HG03064 (cell line): ENCODE measurements around the gene DCN.

Source experiments
- ATAC-seq: cut with Tn5 transposase; IDR thresholded peaks from one replicate; pipeline ENCODE4 v1.9.1; 2021; ENCODE audit warnings: low read depth; ENCODE audit not compliant: unreplicated experiment

The DCN gene

DNA sequence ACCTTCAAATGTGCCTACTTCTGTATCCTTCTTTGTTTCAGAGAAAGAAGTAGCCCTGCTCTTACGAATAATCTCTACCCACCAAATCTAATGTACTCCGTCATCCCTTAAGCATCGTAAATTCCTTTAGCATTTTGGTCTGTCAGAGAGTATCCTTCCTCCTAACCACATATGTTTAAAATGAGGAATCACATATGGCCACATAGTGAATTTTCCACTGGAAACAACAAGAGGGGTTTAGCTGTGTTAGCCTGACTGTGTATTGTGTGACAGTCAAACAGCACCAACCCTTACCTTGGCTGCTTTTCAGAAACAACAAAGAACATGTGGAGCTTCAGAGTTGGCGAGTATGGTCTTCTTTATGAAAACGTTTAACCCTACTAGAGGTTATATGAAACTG is 76.8 kb downstream of the DCN start:
- ATAC-seq = no peak

DNA sequence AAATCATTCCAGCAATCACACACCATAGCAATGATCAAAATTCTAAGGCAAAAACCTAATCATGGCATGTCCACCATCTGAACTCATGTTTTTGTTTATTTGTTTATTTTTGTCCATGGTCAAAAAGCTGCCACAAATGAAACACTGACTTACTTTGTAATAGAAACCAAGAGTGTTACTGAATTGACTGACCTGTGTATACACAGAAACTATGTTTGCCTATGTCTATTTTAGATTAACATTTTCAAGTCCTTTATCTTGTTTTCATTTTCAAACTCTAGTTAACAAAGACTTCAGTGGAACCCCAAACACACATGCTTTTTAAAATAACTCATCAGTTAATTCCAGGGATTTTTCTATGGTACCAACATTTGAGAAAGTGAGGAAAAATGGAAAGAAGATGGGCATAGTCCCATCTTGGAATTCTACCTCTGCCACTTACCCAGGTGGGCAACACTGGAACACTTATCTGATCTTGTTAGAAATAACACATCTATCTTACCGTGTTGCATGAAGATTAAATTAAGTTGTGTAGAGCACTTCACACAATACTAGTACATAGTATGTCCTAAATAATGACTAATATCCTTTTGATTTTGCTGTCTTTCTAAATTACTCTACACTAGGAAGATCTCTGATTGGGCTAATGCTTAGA is 77.7 kb downstream of the DCN start:
- ATAC-seq = no peak

DNA sequence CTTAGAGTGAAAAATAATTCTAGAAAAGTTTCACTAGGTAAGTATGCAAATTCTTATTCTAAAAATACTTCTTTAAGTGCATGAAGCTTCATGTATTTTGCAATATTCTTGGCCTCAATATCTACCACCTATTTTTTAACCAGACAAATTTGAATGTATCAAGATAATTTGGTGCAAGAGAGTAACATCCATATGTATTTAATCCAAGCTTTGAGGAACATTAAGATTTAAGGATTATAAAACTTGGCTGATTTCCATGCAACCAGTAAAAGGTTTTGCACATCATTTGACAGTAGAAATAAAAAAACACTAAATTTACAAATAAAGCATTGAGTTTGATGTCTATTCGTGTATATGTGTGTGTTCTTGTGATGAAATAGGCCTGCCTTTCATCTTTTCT is 79.0 kb downstream of the DCN start:
- no peak for ATAC-seq

DNA sequence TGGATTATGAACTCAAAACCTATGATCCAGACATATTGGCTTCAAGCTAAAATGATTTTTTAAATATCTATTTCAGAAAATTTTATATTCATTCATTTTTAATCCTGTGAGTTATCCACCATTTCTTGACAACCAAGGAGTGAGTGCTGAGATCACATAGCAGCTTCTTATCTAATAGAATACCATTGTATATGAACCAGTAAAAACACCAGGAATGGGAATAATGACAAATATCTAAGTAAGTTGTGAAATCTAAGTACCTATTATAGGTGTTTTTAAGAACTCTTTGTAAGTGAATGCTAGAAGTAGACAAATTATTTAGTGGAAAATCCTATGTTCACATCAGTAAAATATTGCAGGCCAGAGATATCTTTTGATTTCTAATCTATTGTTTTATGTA is 79.5 kb downstream of the DCN start:
- ATAC-seq = no peak

DNA sequence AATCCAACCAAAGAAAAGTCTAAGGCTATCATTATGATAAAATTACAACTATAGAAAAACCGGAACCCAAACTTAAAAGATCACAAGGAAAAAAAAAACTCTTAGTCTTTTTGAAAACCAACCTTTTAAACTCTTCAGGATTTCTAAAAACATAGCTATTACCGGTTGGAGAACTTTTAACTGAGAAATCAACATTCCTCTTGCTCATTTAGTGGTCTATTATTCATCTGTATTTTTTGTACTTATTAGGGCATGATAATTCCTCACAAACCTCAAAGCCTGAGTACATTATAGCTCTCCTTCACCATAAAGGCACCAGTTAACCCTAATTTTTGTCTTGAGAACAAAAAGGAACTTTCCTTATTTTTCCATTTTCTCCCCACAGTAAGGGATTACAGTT is 81.7 kb downstream of the DCN start:
- ATAC-seq = no peak

DNA sequence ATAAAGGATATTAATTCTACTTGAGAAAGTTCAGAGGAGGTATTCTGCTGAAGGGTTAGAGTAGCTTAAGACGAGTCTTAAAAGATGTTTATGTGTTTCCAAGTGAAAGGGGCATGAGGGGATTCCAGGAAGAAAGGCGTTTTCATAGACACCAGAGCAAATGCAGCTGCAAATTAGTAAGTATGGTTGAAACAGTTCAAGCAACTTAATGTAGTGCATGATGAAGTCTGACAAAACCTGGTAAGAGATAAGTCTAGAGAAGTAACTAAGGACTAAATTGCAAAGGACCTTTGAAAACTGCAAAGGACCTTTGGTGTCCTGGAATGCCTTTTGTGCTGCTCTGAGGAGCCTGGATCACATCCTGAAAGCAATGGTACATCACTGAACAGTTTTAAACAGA is 82.8 kb downstream of the DCN start:
- ATAC-seq = no peak

DNA sequence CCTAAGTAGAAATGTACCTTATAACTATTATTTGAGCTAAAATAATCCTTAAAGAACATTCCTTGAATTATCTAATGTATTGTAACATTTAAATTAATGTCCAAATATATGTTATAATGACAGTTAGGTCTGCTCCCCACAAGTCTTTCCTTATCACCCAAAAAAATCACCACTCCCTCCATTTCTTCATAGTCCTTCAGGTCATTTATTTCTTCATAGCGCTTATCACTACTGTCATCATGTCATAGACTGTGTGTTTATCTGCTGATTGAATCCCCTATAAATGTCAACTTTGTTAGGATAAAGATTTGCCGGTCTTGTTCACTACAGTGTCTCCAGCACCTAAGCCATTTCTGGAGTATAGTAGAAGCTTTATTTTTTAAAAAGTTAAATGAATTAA is 83.3 kb downstream of the DCN start:
- no peak for ATAC-seq

DNA sequence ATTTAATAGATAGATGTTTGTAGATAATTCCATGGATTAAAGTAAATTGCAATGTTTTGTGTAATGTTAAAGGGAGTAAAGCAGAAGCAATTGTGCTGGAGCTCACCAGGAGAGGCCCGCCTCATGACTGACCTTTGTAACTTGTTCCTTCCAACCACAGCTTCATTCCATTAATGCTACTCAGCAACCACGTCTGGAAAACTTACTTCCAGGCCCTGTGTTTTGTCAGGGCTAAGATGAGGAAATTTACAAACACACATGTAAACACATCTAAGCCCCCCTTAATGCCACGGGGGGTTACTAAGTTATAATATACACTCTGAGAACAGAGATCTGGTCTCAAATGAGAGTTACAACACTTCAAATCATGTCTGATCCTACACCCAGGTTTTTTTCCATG is 83.7 kb downstream of the DCN start:
- no peak for ATAC-seq

DNA sequence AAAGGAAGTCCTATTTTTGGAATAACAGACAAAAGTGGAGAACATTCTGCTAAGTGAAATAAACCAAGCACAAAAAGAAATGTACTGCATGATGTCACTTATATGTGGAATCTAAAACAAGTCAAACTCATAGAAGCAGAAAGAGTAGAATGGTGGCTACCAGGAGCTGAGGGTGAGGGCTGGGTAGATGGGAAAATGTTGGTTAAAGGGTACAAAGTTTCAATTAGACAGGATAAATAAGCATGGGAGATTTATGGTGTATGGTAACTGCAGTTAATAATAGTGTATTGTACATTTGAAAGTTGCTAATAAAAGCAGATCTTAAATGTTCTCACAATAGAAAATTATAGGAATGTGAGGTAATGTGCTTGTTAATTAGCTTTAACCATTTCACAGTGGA is 84.2 kb downstream of the DCN start:
- no peak for ATAC-seq

DNA sequence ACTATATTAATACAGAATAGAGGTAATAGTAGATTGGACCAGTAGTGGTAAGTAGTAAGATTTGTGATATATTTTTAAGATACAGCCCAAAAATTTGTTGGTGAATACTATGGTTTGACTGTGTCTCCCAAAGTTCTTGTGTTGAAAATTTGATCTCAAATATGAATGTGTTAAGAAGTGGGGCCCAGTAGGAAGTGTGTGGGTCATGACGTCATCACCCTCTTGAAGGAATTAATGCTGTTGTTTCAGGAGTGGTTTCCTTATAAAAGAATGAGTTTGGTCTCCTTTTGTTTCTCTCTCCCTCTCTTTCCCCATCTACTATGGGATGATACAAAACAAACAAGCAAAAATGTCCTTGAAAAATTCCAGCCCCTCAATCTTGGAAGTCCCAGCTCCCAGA is 87.7 kb downstream of the DCN start:
- no peak for ATAC-seq

DNA sequence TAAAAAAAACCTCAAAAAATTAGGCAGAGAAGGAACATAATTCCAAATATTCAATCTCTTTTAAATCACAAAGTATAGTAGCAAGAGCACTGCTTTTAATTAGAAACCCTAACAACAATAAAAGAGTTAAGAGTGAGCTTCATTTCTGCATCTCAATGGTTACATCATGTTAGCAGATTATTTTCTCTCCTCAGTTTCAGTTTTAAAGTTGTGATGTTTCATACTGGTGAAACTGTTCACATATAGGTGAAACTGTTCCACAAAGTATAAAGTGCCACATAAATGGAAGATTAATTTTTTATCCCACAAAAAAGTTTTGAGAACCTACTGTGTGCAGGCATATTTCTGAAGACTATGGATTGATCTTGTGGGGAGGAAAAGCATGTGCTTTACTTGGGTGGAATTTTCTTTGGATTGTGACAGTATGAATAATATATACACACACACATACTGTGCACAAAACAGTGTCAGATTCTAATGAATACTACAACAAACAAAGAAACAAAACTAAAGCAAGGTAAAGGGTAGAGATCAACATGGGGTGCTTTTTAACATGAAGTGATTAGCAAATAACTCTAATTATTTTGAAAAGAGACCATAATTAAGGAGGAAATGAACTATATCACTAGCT is 88.5 kb downstream of the DCN start:
- no peak for ATAC-seq

DNA sequence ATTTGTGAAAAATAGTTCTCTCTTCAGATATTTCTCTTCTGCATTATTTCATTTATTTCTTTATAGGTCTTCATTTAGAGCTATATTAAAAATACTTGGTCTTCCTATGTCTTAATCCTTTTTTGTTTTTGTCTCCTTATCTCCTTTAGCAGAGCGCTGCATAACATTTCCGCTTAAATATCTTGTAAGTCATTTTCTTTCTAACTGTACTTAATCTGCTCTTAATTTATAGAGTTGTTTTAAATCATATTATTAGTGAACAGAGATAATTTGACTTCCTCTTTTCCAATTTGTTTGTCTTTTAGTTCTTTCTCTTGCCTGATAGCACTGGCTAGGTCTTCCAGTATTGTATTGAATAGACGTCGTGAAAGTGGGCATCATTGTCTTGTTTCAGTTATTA is 89.3 kb downstream of the DCN start:
- no peak for ATAC-seq

DNA sequence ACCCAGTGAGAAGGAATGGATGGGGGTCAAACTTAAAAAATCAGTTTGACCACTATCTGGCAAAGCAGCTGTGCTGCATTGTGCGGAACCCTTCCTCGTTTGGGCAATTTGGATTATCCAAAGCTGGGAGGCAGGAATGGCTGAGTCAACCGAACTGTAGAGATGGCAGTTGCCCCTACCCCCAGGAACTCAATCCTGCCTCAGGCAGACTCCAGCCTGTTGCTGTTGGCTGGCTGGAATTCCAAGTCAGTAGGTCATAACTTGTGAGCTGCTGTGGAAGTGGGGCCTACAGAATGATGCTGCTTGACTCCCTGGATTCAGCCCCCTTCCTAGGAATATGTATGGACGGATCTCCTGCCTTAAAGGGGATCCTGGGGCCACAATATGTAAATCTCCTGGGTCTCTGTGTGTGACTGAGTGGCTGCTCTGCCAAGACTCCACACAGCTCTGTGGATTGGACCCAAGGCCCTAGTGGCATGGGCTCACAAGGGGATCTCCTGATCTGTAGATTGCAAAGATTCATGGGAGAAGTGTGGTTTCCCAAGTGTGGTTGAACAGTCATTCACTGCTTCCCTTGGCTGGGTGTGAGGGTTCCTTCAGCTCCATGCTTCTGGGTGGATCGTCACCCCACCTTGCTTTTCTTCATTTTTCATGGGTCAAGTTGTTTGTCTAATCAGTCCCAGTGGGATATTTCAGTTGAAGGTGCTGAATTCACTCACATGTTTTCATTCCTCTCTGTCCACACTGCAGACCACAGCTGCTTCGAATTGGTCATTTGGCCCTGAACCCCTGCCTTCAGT is 90.5 kb downstream of the DCN start:
- ATAC-seq = no peak
